Mesenchymal stem cell (in vitro differentiated cells and primary cell): Measurements from ENCODE around the gene ESYT2.

Source experiments
- DNase-seq: peaks from one replicate; pipeline ENCODE4 v3.0.0-alpha.2; 2013
- H2AFZ ChIP-seq: one replicate; pipeline ENCODE4 v1.6.1; 2013; ENCODE audit warnings: low read depth, mild to moderate bottlenecking, control low read depth, inconsistent platforms, low read length, moderate library complexity
- H2AK5ac ChIP-seq: 2 replicates; pipeline ENCODE4 v1.6.1; 2013; ENCODE audit warnings: low read length, moderate library complexity, mild to moderate bottlenecking, inconsistent platforms; ENCODE audit not compliant: severe bottlenecking
- H2BK120ac ChIP-seq: one replicate; pipeline ENCODE4 v1.6.1; 2013; ENCODE audit warnings: low read depth, mild to moderate bottlenecking, inconsistent platforms, low read length, moderate library complexity
- H2BK12ac ChIP-seq, 2 experiments: one replicate each; pipeline ENCODE4 v1.6.1; 2013; ENCODE audit warnings: inconsistent platforms in 2 of 2, low read length in 2 of 2, mild to moderate bottlenecking in 2 of 2, moderate library complexity in 2 of 2, control low read depth in 1 of 2
- H2BK15ac ChIP-seq: one replicate; pipeline ENCODE4 v1.6.1; 2013; ENCODE audit warnings: mild to moderate bottlenecking, low read depth, inconsistent platforms; ENCODE audit not compliant: poor library complexity, severe bottlenecking
- H2BK5ac ChIP-seq: 2 replicates; pipeline ENCODE4 v1.6.1; 2013; ENCODE audit warnings: low read depth, mild to moderate bottlenecking, low read length, control low read depth, inconsistent platforms; ENCODE audit not compliant: poor library complexity, severe bottlenecking
- H3K14ac ChIP-seq, 2 experiments: one replicate each; pipeline ENCODE4 v1.6.1; 2013; ENCODE audit warnings: inconsistent platforms in 2 of 2, low read length in 2 of 2, control low read depth in 1 of 2, mild to moderate bottlenecking in 1 of 2, moderate library complexity in 1 of 2
- H3K18ac ChIP-seq, 2 experiments: one replicate each; pipeline ENCODE4 v1.6.1; 2013; ENCODE audit warnings: inconsistent platforms in 2 of 2, low read length in 2 of 2, control low read depth in 1 of 2, low read depth in 1 of 2, mild to moderate bottlenecking in 1 of 2
- H3K23ac ChIP-seq, 2 experiments: one replicate each; pipeline ENCODE4 v1.6.1; 2013; ENCODE audit warnings: inconsistent platforms in 2 of 2, low read length in 2 of 2, mild to moderate bottlenecking in 2 of 2, moderate library complexity in 2 of 2, control low read depth in 1 of 2
- H3K27ac ChIP-seq: 2 replicates; pipeline ENCODE4 v1.5.1; 2013; ENCODE audit warnings: mild to moderate bottlenecking, moderate library complexity, low read length, control low read depth, inconsistent platforms; ENCODE audit not compliant: poor library complexity, severe bottlenecking
- H3K27me3 ChIP-seq, 2 experiments: 2 replicates each; pipeline versions ENCODE4 v1.6.1 to v1.7.0; 2013; ENCODE audit warnings: low read length in 2 of 2, mild to moderate bottlenecking in 2 of 2, moderate library complexity in 2 of 2, control low read depth in 1 of 2, inconsistent platforms in 1 of 2; ENCODE audit not compliant: control insufficient read depth in 1 of 2, insufficient read depth in 1 of 2
- H3K36me3 ChIP-seq, 2 experiments: 2 replicates each; pipeline versions ENCODE4 v1.6.1 to v1.7.0; 2013; ENCODE audit warnings: low read length in 2 of 2, control low read depth in 1 of 2, inconsistent platforms in 1 of 2, low read depth in 1 of 2, mild to moderate bottlenecking in 1 of 2; ENCODE audit not compliant: insufficient read depth in 2 of 2, control insufficient read depth in 1 of 2
- H3K4ac ChIP-seq, 2 experiments: one replicate each; pipeline ENCODE4 v1.6.1; 2013; ENCODE audit warnings: inconsistent platforms in 2 of 2, low read length in 2 of 2, mild to moderate bottlenecking in 2 of 2, moderate library complexity in 2 of 2, control low read depth in 1 of 2, low read depth in 1 of 2
- H3K4me1 ChIP-seq: 2 replicates; pipeline ENCODE4 v1.6.1; 2013; ENCODE audit warnings: low read depth, low read length, control low read depth; ENCODE audit not compliant: control insufficient read depth, insufficient read depth
- H3K4me2 ChIP-seq: 2 replicates; pipeline ENCODE4 v1.6.1; 2013; ENCODE audit warnings: low read length, mild to moderate bottlenecking, inconsistent platforms; ENCODE audit not compliant: poor library complexity, severe bottlenecking
- H3K4me3 ChIP-seq, 2 experiments: 2 replicates each; pipeline versions ENCODE4 v1.5.1 to v1.7.0; 2013; ENCODE audit warnings: low read length in 2 of 2, mild to moderate bottlenecking in 2 of 2, control low read depth in 1 of 2, low read depth in 1 of 2; ENCODE audit not compliant: insufficient read depth in 1 of 2
- H3K79me1 ChIP-seq: replicated peaks from 2 replicates; pipeline ENCODE4 v1.6.1; 2013; ENCODE audit warnings: mild to moderate bottlenecking, control low read depth, low read length, inconsistent platforms; ENCODE audit not compliant: poor library complexity, severe bottlenecking
- H3K9ac ChIP-seq: 2 replicates; pipeline ENCODE4 v1.7.0; 2013; ENCODE audit warnings: mild to moderate bottlenecking, low read length, moderate library complexity
- H3K9me3 ChIP-seq: 2 replicates; pipeline ENCODE4 v1.7.0; 2013; ENCODE audit warnings: mild to moderate bottlenecking, low read length; ENCODE audit not compliant: control insufficient read depth
- H4K8ac ChIP-seq: one replicate; pipeline ENCODE4 v1.6.1; 2013; ENCODE audit warnings: inconsistent platforms, mild to moderate bottlenecking, low read length, moderate library complexity
- H4K91ac ChIP-seq: one replicate; pipeline ENCODE4 v1.6.1; 2013; ENCODE audit warnings: mild to moderate bottlenecking, low read length, inconsistent platforms
- WGBS: methylation state at CpG from one replicate; pipeline ENCODE4 v1.1.7; 2013; ENCODE audit warnings: mixed read lengths; 5-methylcytosine and 5-hydroxymethylcytosine counted together

Gene ESYT2

DNA sequence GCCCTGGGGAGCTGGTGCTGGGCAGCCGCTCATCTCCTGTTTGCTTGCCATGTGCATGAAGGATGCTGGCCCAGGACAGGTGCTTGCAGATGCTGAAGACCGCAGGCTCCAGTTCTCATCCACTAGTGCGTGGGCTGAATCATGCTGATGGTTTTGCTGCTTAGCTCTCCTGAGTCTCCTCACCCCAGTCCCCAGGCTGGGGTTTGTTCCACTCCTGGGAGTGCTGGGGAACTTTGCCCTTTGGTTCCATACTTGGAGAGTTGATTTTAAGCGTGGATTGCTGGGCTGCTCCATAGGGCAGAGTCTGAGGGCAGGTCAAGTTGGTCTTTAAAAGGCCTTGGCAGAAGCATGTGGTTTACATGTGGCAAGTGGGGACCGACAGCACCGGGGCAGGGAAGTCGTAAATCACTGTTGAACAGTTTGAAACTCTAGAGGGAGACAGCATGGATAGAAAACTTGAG is 36.2 kb upstream of the ESYT2 start:
- DNase-seq = peak; percentile 53
- H3K36me3 ChIP-seq = no peaks in the 10 kb centered on the region

DNA sequence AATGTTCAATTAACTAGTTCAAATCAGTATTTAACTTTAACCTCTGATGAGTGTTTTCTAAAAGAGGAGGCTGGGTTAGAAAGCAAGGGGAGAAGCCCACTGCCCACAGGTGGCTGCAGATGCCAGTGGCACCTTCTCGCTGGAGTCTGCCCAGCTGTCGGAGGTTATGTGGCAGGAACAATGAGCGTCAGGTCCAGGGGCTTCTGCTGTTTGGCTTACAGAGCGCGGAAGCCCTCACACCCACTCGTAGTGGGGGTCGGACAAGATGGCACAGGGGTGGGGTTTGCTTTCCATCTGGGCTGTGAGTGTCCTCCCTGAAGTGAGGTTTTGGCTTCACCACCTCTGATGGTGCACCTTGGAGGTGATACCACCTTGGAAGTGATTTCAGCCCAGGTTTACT is 35.5 kb upstream of the ESYT2 start:
- no peak overlapping the region for H3K27ac ChIP-seq
- H3K4me1 ChIP-seq = peaks cover 11% of the 10 kb centered on the region
- no peak overlapping the region for H4K8ac ChIP-seq
- peak overlapping the region; percentile 88 to 93 for H2BK12ac ChIP-seq
- DNase-seq = no peak
- H2AFZ ChIP-seq = no peak overlapping the region
- H3K4me2 ChIP-seq = no peak overlapping the region
- H2BK15ac ChIP-seq = no peak overlapping the region
- H3K23ac ChIP-seq = no peak overlapping the region
- no peaks in the 10 kb centered on the region for H3K27me3 ChIP-seq
- H3K4ac ChIP-seq = peak overlapping the region in 1 of 2 experiments; percentile 57
- H3K14ac ChIP-seq = no peak overlapping the region
- WGBS = 98% methylated on average over 7 of the region's 7 CpGs
- H2BK5ac ChIP-seq = no peak overlapping the region
- H2BK120ac ChIP-seq = no peak overlapping the region
- H3K9ac ChIP-seq = no peak overlapping the region
- peaks cover 44% of the 10 kb centered on the region for H3K79me1 ChIP-seq
- H4K91ac ChIP-seq = no peak overlapping the region
- peak overlapping the region; percentile 39 for H2AK5ac ChIP-seq
- no peak overlapping the region for H3K4me3 ChIP-seq
- no peaks in the 10 kb centered on the region for H3K36me3 ChIP-seq
- peak overlapping the region in 1 of 2 experiments; percentile 72 for H3K18ac ChIP-seq
- H3K9me3 ChIP-seq = no peaks in the 10 kb centered on the region

More for the DNA sequence above, 36.2 kb upstream of the ESYT2 start:
- Histone ChIP-seq H4K91ac (no peak overlapping the region), H3K4me3 (no peak overlapping the region), H2BK120ac (no peak overlapping the region), H3K9ac (no peak overlapping the region), H3K9me3 (no peaks in the 10 kb centered on the region), H2BK12ac (peak overlapping the region in 1 of 2 experiments; percentile 56), H2AK5ac (peak overlapping the region; percentile 81), H3K27me3 (no peaks in the 10 kb centered on the region), H3K14ac (no peak overlapping the region), H3K4me2 (no peak overlapping the region), H3K4me1 (peaks cover 11% of the 10 kb centered on the region), H3K23ac (no peak overlapping the region), H3K4ac (no peak overlapping the region), H3K79me1 (peaks cover 45% of the 10 kb centered on the region), H2AFZ (no peak overlapping the region), H4K8ac (no peak overlapping the region), H2BK15ac (no peak overlapping the region), H2BK5ac (no peak overlapping the region), H3K27ac (no peak overlapping the region), H3K18ac (no peak overlapping the region)
- 40% methylated on average over 7 of the region's 7 CpGs for WGBS

DNA sequence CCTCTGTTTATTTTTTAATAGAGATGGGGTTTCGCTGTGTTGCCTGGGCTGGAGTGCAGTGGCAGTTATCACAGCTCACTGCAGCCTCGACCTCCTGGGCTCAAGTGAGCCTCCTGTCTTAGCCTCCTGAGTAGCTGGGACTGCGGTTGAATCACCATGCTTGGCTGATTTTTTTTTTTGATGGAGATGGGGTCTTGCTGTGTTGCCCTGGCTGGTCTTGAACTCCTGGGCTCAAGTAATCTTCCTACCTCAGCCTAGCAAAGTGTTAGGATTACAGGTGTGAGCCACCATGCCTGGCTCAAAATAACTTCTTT is 35.2 kb upstream of the ESYT2 start:
- Histone ChIP-seq H3K4me1 (peaks cover 11% of the 10 kb centered on the region), H3K27ac (no peak overlapping the region), H2BK5ac (no peak overlapping the region), H2BK12ac (no peak overlapping the region), H3K18ac (peak overlapping the region; percentile 74 to 91), H3K14ac (no peak overlapping the region), H3K4me3 (peak overlapping the region in 1 of 2 experiments; percentile 78), H3K23ac (no peak overlapping the region), H3K79me1 (peaks cover 43% of the 10 kb centered on the region), H2AK5ac (no peak overlapping the region), H3K4me2 (no peak overlapping the region), H4K8ac (peak overlapping the region; percentile 77), H2BK120ac (no peak overlapping the region), H3K9me3 (no peaks in the 10 kb centered on the region), H3K9ac (peak overlapping the region; percentile 87), H3K27me3 (no peaks in the 10 kb centered on the region), H4K91ac (no peak overlapping the region), H2AFZ (no peak overlapping the region), H3K36me3 (no peaks in the 10 kb centered on the region), H3K4ac (peak overlapping the region in 1 of 2 experiments; percentile 85), H2BK15ac (no peak overlapping the region)
- 89% methylated on average over 3 of the region's 3 CpGs for WGBS
- no peak for DNase-seq

DNA sequence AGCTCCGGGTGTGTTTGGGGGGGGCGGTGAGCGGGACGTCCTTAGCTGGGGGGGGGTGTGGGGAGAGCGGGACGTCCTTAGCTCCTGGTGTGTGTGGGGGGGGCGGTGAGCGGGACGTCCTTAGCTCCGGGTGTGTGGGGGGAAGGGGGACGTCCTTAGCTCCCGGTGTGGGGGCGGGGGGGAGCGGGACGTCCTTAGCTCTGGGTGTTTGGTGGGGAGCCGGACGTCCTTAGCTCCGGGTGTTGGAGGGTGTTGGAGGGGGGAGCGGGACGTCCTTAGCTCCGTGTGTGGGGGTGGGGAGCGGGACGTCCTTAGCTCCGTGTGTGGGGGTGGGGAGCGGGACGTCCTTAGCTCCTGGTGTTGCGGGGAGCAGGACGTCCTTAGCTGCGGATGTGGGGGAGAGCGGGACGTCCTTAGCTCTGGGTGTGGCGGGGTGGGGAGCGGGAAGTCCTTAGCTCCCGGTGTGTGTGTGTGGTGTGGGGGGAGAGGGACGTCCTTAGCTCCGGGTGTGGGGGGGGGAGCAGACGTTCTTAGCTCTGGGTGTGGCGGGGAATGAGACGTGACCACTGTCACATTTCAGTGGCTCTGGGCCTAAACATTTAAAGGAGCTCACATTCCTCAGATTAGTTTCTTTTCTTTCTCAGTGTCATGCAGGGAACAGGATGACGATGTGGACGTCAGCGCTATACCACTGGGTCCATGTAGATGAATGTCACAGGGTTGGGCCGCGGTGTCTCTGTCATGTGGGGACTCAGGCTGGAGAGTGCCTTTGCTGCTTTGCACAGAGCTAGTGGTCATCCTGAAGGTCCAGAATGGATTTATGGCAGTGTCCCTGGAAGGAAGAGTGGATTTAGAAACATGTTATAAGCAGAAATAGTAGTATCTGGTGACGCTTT is 34.5 kb upstream of the ESYT2 start:
- Histone ChIP-seq H2BK120ac (peak overlapping the region; percentile 57), H3K18ac (peak overlapping the region; percentile 79 to 91), H3K79me1 (peaks cover 38% of the 10 kb centered on the region), H3K27me3 (no peaks in the 10 kb centered on the region), H3K14ac (peak overlapping the region in 1 of 2 experiments; percentile 44), H3K9me3 (no peaks in the 10 kb centered on the region), H2BK12ac (peak overlapping the region; percentile 15 to 71), H4K91ac (peak overlapping the region; percentile 29), H3K4me3 (peak overlapping the region; percentile 54 to 78), H2AFZ (peak overlapping the region; percentile 6), H2BK15ac (no peak overlapping the region), H3K9ac (peak overlapping the region; percentile 87), H3K4ac (peak overlapping the region in 1 of 2 experiments; percentile 85), H2AK5ac (no peak overlapping the region), H4K8ac (peak overlapping the region; percentile 77), H3K4me1 (peaks cover 11% of the 10 kb centered on the region), H2BK5ac (no peak overlapping the region), H3K4me2 (peak overlapping the region; percentile 80), H3K36me3 (no peaks in the 10 kb centered on the region), H3K23ac (no peak overlapping the region), H3K27ac (peak overlapping the region; percentile 16)
- DNase-seq = peak; percentile 90
- WGBS = 5% methylated on average over 34 of the region's 45 CpGs
